ENCODE results near the gene DAB1.

DNA sequence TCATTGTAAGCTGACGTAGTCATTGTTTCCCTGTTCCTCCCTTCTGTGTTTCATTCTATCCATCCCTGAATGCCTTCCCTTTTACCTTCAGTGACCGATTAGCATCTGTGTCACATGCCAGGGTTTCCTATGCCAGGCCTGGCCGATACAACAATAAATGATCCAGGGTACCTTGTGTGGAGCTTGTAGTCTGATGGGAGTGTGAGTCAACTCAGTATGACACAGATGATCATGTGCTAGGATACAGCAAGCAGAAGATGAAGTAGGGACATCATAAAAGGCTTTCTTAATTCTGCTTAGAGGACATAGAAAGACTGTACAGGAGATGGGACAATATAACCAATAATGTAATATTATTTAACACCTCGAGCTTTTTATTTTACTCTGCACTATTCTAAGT, 294.0 kb downstream of the DAB1 start:
- TF ChIP-seq CTCF (IDR thresholded peaks at IDR 0.05): no peak
- no peak for TF ChIP-seq POLR2A (IDR thresholded peaks at IDR 0.05)
